ENCODE results near the gene MKX. TPM values are rescaled to one million over a fixed set of nuclear protein-coding genes. Genes with fewer than 3 reads are reported as not detected.

Gene MKX
- total and polyA plus RNA-seq, 7 donors, result 0.28 to 34.9 (median 11.3) TPM; not detected in 1

DNA sequence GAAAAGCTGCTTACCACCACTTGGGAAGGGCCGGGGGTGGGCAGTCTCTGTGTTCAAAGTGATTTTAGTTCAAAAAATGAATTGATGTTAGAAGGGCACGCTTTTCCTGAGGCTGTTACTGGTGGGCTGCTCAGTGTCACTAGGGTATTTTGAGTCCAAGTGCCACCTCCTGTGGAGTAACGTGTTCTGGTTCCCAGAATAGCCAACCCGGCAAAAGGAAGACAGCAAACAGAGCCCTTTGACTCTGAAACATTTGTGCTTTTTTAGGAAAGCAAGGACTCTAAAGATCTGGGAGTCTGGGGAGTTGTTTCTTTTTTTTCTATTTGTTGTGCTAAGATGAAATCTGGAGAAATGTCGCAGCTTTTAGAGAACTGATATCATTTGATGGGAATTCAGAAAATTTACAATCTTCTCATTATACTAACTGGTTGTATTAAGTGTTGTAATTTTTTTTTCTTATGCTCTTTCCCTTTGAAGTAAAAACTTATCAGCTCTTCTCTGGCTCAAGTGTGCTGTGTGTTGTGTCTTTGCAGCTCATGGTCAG lies 66.2 kb downstream of the MKX start:
- no peak for DNase-seq
- Histone ChIP-seq H3K27ac (peak overlapping the region; percentile 39 to 73 (median 62)), H3K27me3 (no peaks in the 10 kb centered on the region), H3K4me1 (peaks cover 0 to 54% (median 49%) of the 10 kb centered on the region in 4 donors), H3K4me3 (no peak overlapping the region), H3K9me3 (no peaks in the 10 kb centered on the region), H3K36me3 (no peaks in the 10 kb centered on the region)
- TF ChIP-seq POLR2AphosphoS5 (IDR thresholded peaks at IDR 0.05), result peak in 1 of 4 donors; percentile 25
- TF ChIP-seq CTCF (IDR thresholded peaks at IDR 0.05), result no peak
- WGBS, 2 donors, result 61 to 70% methylated on average over 5 of the region's 5 CpGs
- intact Hi-C loops (cut with DNase I), result loop anchor here (5.0 kb wide), 1 partner anchor 563 kb away; no protein-coding TSS in a partner anchor

DNA sequence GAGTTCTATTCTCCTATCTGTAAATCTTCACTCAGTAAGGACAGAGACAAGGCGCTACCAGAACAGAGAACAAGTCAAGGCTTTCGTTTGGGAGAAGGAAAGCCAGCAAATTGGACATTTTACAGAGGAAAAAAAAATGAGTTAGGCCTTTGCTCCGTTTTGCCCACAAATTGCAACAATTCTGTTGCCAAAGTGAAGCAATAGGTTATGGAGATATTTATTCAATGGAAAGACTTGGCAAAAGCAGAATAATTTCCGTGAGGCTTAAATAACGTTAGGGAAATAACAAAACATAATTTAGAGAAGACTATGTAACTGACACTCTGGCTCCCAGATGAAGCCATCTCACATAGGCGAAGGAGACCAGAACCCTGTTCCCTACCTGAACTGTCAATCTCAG lies 67.5 kb downstream of the MKX start:
- WGBS, 2 donors, result 63 to 66% methylated on average over 6 of the region's 6 CpGs
- no peaks in the 10 kb centered on the region for H3K9me3 ChIP-seq
- no peak for DNase-seq
- peaks cover 0 to 54% (median 49%) of the 10 kb centered on the region in 4 donors for H3K4me1 ChIP-seq
- no peak overlapping the region for H3K4me3 ChIP-seq
- TF ChIP-seq CTCF (IDR thresholded peaks at IDR 0.05) (no peak), POLR2AphosphoS5 (IDR thresholded peaks at IDR 0.05) (no peak), POLR2A (IDR thresholded peaks at IDR 0.05) (no peak), EP300 (IDR thresholded peaks at IDR 0.05) (no peak)
- peak overlapping the region in 2 of 4 donors; percentile 71 to 73 for H3K27ac ChIP-seq
- no peaks in the 10 kb centered on the region for H3K27me3 ChIP-seq
- intact Hi-C loops (cut with DNase I), result loop anchor here (5.0 kb wide), 1 partner anchor 564 kb away; no protein-coding TSS in a partner anchor
- no peaks in the 10 kb centered on the region for H3K36me3 ChIP-seq

DNA sequence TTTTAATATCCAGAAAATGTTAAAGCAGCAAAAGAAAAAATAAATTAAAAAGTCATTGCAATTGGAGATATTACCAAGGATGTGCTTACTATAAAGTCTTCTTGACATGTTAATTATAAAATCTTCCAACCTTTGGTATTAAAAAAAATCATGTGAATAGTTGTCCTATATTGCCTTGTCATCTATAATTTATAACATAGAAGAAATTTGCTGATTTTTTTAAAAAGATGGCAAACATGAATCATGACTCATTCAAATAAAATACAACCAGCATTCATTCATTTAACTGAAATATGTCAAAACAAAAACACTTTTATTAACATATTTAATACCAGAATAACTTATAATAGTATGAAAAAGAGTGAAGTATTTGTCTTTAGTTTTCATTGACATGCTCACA lies 72.6 kb downstream of the MKX start:
- no peak overlapping the region for H3K4me3 ChIP-seq
- H3K9me3 ChIP-seq, result no peaks in the 10 kb centered on the region
- intact Hi-C loops (cut with DNase I), result no loop called here
- peaks cover 0 to 6% (median 4%) of the 10 kb centered on the region in 4 donors for H3K4me1 ChIP-seq
- no peaks in the 10 kb centered on the region for H3K36me3 ChIP-seq
- no peak overlapping the region for H3K27ac ChIP-seq
- no peak for TF ChIP-seq EP300 (IDR thresholded peaks at IDR 0.05)
- no peak for TF ChIP-seq POLR2AphosphoS5 (IDR thresholded peaks at IDR 0.05)
- TF ChIP-seq CTCF (IDR thresholded peaks at IDR 0.05), result no peak
- H3K27me3 ChIP-seq, result no peaks in the 10 kb centered on the region
- no peak for DNase-seq

GRCh38 chr10:27671821-27672220 lies 73.8 kb downstream of the MKX start:
- no peaks in the 10 kb centered on the region for H3K36me3 ChIP-seq
- TF ChIP-seq EP300 (IDR thresholded peaks at IDR 0.05) (no peak), POLR2AphosphoS5 (IDR thresholded peaks at IDR 0.05) (no peak), CTCF (IDR thresholded peaks at IDR 0.05) (no peak), POLR2A (IDR thresholded peaks at IDR 0.05) (no peak)
- no peaks in the 10 kb centered on the region for H3K4me1 ChIP-seq
- H3K27me3 ChIP-seq, result no peaks in the 10 kb centered on the region
- H3K27ac ChIP-seq, result no peak overlapping the region
- WGBS, 2 donors, result 60 to 75% methylated on average over 4 of the region's 4 CpGs
- H3K9me3 ChIP-seq, result no peaks in the 10 kb centered on the region
- intact Hi-C loops (cut with DNase I), result no loop called here
- H3K4me3 ChIP-seq, result no peak overlapping the region
- no peak for DNase-seq

- Histone ChIP-seq H3K36me3 (no peaks in the 10 kb centered on the region), H3K9me3 (no peaks in the 10 kb centered on the region), H3K4me1 (no peaks in the 10 kb centered on the region), H3K27ac (no peak overlapping the region), H3K4me3 (no peak overlapping the region), H3K27me3 (no peaks in the 10 kb centered on the region)
- DNase-seq, result no peak
- intact Hi-C loops (cut with DNase I), result no loop called here
- WGBS, 2 donors, result 82 to 84% methylated on average over 5 of the region's 5 CpGs
- TF ChIP-seq CTCF (IDR thresholded peaks at IDR 0.05) (no peak), POLR2A (IDR thresholded peaks at IDR 0.05) (no peak), POLR2AphosphoS5 (IDR thresholded peaks at IDR 0.05) (no peak), EP300 (IDR thresholded peaks at IDR 0.05) (no peak)
These were observed 81.2 kb downstream of the MKX start for GRCh38 chr10:27664461-27664860.
